Lower lobe of right lung (tissue), 2 donors: Measurements from ENCODE around the gene CDK19. TPM values are rescaled to one million over a fixed set of nuclear protein-coding genes. Genes with fewer than 3 reads are reported as not detected.
"Not testable (repeated sequence)": the region's sequence is repeated elsewhere in the genome, so short reads cannot be mapped to it uniquely, and the experiment has no call there.

ENCODE experiments used
- ATAC-seq, 2 donors: fragments of 200-7000 bp; cut with Tn5 transposase; one replicate each; pipeline ENCODE4 v1.9.1; 2020 to 2022; ENCODE audit warnings: mild to moderate bottlenecking in 2 of 2, moderate library complexity in 2 of 2
- DNase-seq: peaks from one replicate; pipeline ENCODE4 v3.0.0-alpha.2; 2020
- H3K27ac ChIP-seq: fragments of 200-600 bp; one replicate; pipeline ENCODE4 v1.8.0; 2022
- H3K27me3 ChIP-seq: fragments of 200-600 bp; one replicate; pipeline ENCODE4 v1.8.0; 2022; ENCODE audit warnings: low read depth
- H3K36me3 ChIP-seq: fragments of 200-600 bp; one replicate; pipeline ENCODE4 v1.8.0; 2022; ENCODE audit warnings: mild to moderate bottlenecking
- H3K4me1 ChIP-seq: fragments of 200-600 bp; one replicate; pipeline ENCODE4 v1.8.0; 2022
- H3K4me3 ChIP-seq: fragments of 200-600 bp; one replicate; pipeline ENCODE4 v1.8.0; 2022; ENCODE audit warnings: mild to moderate bottlenecking
- H3K9me3 ChIP-seq: fragments of 200-600 bp; one replicate; pipeline ENCODE4 v1.8.0; 2022
- CTCF ChIP-seq: fragments of 200-600 bp; IDR thresholded peaks from one replicate; pipeline ENCODE4 v1.8.0; 2022; ENCODE audit warnings: antibody characterized with exemption, mild to moderate bottlenecking
- intact Hi-C: fragments of 100-400 bp; cut with DNase I; formaldehyde crosslinking; loops from one replicate; pipeline ENCODE4 v1.11.0; 2022
- total RNA-seq: library from RNA; stranded (reverse); fragmentation: NEBNext Ultra II Directional; extraction: Animal tissue kit (Norgen Biotek cat#: 25700); gene quantifications from one replicate; pipeline ENCODE4 v1.2.1, GENCODE V29; 2021
- donor health status: DM: no; HTN: yes; CAD: no; lungs with severe emphysema.

The CDK19 gene
- total RNA-seq, 1 donor from 2014 or later, result 26.0 TPM

DNA sequence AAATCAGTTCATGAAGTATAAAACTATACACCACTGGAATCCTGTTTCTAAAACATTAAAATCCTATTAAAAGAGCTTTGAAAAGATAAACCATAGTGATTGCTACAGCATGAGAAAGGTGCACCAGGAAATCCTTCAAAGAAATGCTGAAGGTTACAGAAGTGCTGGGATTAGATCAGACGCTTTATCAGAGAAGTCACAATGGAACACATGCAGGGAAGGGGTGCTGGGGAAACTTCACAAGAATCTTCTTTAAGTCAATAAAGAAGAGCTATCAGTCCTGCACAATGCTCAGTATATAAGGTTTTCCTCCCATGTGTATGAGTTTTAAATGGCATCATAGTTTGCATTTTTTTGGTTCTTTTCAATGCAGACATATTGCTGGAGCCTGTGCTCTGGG, 201.2 kb downstream of the CDK19 start:
- Histone ChIP-seq H3K9me3 (no peaks in the 10 kb centered on the region), H3K4me3 (no peak overlapping the region), H3K36me3 (peaks cover 27% of the 10 kb centered on the region), H3K4me1 (no peaks in the 10 kb centered on the region), H3K27me3 (no peaks in the 10 kb centered on the region), H3K27ac (no peak overlapping the region)
- no peak for ATAC-seq
- no peak for DNase-seq
- TF ChIP-seq CTCF, result no peak
- intact Hi-C loops, result no loop called here

DNA sequence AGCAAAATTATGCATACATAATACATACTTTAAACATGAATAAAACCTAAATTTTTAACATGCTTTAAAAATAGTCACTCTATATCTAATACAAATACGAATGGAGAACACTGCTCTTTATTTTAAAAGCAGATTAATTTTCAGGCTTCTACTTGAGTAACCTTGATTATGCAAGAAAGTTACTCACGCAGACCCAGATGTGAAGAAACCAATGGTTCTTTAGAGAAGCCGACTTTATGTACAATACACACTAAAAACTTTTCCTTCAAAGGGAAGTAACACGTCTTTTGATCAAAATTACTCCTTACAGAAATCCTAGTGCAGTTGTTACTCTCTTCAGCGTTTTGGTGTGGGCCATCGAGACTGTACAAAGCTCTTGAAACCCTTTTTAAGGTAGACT, 201.9 kb downstream of the CDK19 start:
- no peak overlapping the region for H3K27ac ChIP-seq
- peaks cover 27% of the 10 kb centered on the region for H3K36me3 ChIP-seq
- H3K27me3 ChIP-seq, result no peaks in the 10 kb centered on the region
- DNase-seq (no peak), ATAC-seq (no peak)
- intact Hi-C loops, result no loop called here
- no peaks in the 10 kb centered on the region for H3K9me3 ChIP-seq
- H3K4me3 ChIP-seq, result no peak overlapping the region
- H3K4me1 ChIP-seq, result no peaks in the 10 kb centered on the region
- no peak for TF ChIP-seq CTCF

- H3K4me1 ChIP-seq, result no peaks in the 10 kb centered on the region
- no peaks in the 10 kb centered on the region for H3K27me3 ChIP-seq
- H3K27ac ChIP-seq, result no peak overlapping the region
- no peak for TF ChIP-seq CTCF
- intact Hi-C loops, result no loop called here
- no peak for ATAC-seq
- DNase-seq, result no peak
- H3K4me3 ChIP-seq, result no peak overlapping the region
- no peaks in the 10 kb centered on the region for H3K9me3 ChIP-seq
- H3K36me3 ChIP-seq, result peaks cover 27% of the 10 kb centered on the region
Observed at GRCh38 chr6:110612298-110612697, 203.0 kb downstream of the CDK19 start.

DNA sequence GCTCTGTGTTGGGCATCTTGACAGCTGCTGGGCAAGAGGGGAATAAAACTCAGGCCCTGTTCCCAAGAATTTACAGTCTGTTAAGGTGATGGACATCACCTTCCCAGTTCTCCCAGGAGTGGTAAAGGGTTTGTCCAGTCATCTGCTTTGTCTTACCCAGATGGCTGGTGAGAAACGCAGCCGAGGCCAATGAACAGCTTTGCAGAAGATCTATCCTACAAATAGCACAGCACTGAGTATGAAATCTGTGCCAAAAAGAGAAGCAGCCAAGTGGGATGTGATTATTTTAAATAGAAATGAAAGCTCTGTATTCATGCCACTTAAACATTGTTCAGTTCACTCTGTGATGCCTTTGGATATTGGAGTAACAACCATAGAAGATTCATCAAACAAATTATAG, 206.2 kb downstream of the CDK19 start:
- TF ChIP-seq CTCF, result no peak
- no peaks in the 10 kb centered on the region for H3K9me3 ChIP-seq
- no peak overlapping the region for H3K27ac ChIP-seq
- ATAC-seq (no peak), DNase-seq (no peak)
- intact Hi-C loops, result no loop called here
- H3K4me1 ChIP-seq, result no peaks in the 10 kb centered on the region
- no peaks in the 10 kb centered on the region for H3K27me3 ChIP-seq
- H3K4me3 ChIP-seq, result no peak overlapping the region
- H3K36me3 ChIP-seq, result peaks cover 17% of the 10 kb centered on the region

DNA sequence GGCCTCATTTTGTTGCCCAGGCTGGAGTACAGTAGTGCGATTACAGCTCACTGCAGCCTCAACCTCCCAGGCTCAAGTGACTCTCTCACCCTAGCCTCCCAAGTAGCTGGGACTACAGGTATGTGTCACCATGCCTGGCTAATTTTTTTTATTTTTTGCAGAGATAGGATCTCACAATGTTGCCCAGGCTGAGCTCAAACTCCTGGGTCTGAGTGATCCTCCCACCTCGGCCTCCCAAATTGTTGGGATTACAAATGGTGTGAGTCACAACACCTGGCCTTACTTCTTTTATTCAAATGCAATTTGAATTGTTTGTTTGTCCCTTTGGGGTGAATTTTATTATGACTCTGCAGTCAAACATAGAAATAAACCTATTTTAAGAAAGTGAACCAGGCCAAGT, 207.1 kb downstream of the CDK19 start:
- Histone ChIP-seq H3K36me3 (peaks cover 7% of the 10 kb centered on the region), H3K9me3 (no peaks in the 10 kb centered on the region), H3K4me3 (no peak overlapping the region), H3K27ac (no peak overlapping the region), H3K4me1 (no peaks in the 10 kb centered on the region), H3K27me3 (no peaks in the 10 kb centered on the region)
- intact Hi-C loops, result no loop called here
- no peak for TF ChIP-seq CTCF
- DNase-seq (no peak), ATAC-seq (no peak)

- ATAC-seq, result no peak
- no peak for TF ChIP-seq CTCF
- Histone ChIP-seq H3K27me3 (no peaks in the 10 kb centered on the region), H3K36me3 (no peaks in the 10 kb centered on the region), H3K4me1 (no peaks in the 10 kb centered on the region), H3K4me3 (no peak overlapping the region), H3K9me3 (no peaks in the 10 kb centered on the region), H3K27ac (no peak overlapping the region)
- intact Hi-C loops, result no loop called here
- no peak for DNase-seq
Observed at GRCh38 chr6:110606151-110606550, 209.1 kb downstream of the CDK19 start.

- H3K36me3 ChIP-seq, DNase-seq, ATAC-seq, H3K27me3 ChIP-seq, H3K4me1 ChIP-seq, H3K4me3 ChIP-seq, intact Hi-C loops, H3K9me3 ChIP-seq, H3K27ac ChIP-seq: not testable (repeated sequence)
Observed at GRCh38 chr6:110600640-110601039, 214.6 kb downstream of the CDK19 start.
